Measurements from ENCODE around the gene EBP. TPM values are rescaled to one million over a fixed set of nuclear protein-coding genes. Genes with fewer than 3 reads are reported as not detected.

Gene EBP
- total and polyA plus RNA-seq, 2 of the 8 experiments (the other 6 are each of a cell fraction or from before 2014, with no cell fraction given), result 143 to 286 TPM

DNA sequence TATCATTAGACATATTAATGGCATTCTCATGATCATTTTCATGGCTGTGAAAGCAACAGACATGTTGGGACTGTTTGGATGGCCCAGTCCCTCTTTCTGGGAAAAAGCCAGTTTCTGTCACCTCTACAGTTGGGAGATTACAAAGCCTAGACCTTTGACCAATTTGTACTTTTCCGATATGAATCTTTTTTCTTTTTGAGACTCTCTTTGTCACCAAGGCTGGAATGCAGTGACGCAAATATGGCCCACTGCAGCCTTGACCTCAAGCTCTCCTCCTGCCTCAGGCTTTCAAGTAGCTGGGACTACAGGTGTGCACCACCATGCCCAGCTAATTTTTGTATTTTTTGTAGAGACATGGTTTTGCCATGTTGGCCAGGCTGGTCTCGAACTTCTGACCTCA lies 27.3 kb downstream of the EBP start:
- no peak overlapping the region for H2BK20ac ChIP-seq (ENCODE audit: low read length)
- H3K79me1 ChIP-seq (ENCODE audit: low read depth, low read length), result no peaks in the 10 kb centered on the region
- H4K91ac ChIP-seq (replicated peaks; ENCODE audit: insufficient read length, low read length), result no peak overlapping the region
- H2AFZ ChIP-seq (ENCODE audit: low read length), result no peak overlapping the region
- H4K5ac ChIP-seq (ENCODE audit: insufficient read length, low read depth, low read length), result no peak overlapping the region
- no peak overlapping the region for H2AK5ac ChIP-seq (ENCODE audit: low read depth, low read length)
- no peaks in the 10 kb centered on the region for H3K23me2 ChIP-seq (ENCODE audit: low read depth, low read length)
- H3K27ac ChIP-seq (ENCODE audit: low read depth, low read length), result no peak overlapping the region
- H2BK5ac ChIP-seq (ENCODE audit: low read depth, low read length), result no peak overlapping the region
- H2BK120ac ChIP-seq (replicated peaks; ENCODE audit: low read depth, low read length), result no peak overlapping the region
- H3K23ac ChIP-seq (ENCODE audit: insufficient read length), result no peak overlapping the region
- no peaks in the 10 kb centered on the region for H3K4me1 ChIP-seq (replicated peaks in 1 of 4; ENCODE audit: control insufficient read depth in 3 of 4, insufficient read depth in 4 of 4, low read length in 3 of 4)
- no peaks in the 10 kb centered on the region for H3K9me3 ChIP-seq (ENCODE audit: insufficient read depth in 2 of 2, low read depth in 1 of 2, low read length in 1 of 2)
- H3K4me2 ChIP-seq (ENCODE audit: insufficient read depth in 1 of 2, low read depth in 2 of 2, low read length in 2 of 2), result no peak overlapping the region
- no peak overlapping the region for H3K56ac ChIP-seq (replicated peaks; ENCODE audit: insufficient read length, low read depth, low read length)
- H3K79me2 ChIP-seq (ENCODE audit: control insufficient read depth in 1 of 2, insufficient read depth in 2 of 2, low read length in 2 of 2), result no peaks in the 10 kb centered on the region
- ChIA-PET POLR2A (ENCODE audit: partially characterized antibody) (no interaction called here), CTCF (ENCODE audit: partially characterized antibody) (no interaction called here)
- WGBS, 2 experiments (ENCODE audit: extremely low coverage in 1 of 2, insufficient coverage in 1 of 2, insufficient read length in 1 of 2, insufficient replicate concordance in 2 of 2, low coverage in 1 of 2, low lambda C conversion rate in 2 of 2, missing lambda C conversion rate in 1 of 2), result 94% methylated on average over 3 of the region's 3 CpGs; no CpG with 5 or more reads in 1 of the 2 experiments
- DNase-seq (ENCODE audit: low read depth in 1 of 2, low spot score in 2 of 2) (no peak), FAIRE-seq (no peak)
- no peak overlapping the region for H3K9ac ChIP-seq (replicated peaks in 1 of 4; ENCODE audit: extremely low read depth in 1 of 4, low read depth in 3 of 4, low read length in 3 of 4)
- no peak overlapping the region for H3K18ac ChIP-seq (ENCODE audit: extremely low read depth, low read length)
- H3K4me3 ChIP-seq (ENCODE audit: extremely low read depth in 1 of 4, insufficient read depth in 2 of 4, low read depth in 3 of 4, low read length in 4 of 4), result no peak overlapping the region
- H2BK12ac ChIP-seq (ENCODE audit: low read depth, low read length), result no peak overlapping the region
- no peak overlapping the region for H3K4ac ChIP-seq (replicated peaks; ENCODE audit: insufficient read length, low read depth, low read length)
- H3K27me3 ChIP-seq (replicated peaks in 1 of 4; ENCODE audit: control insufficient read depth in 3 of 4, extremely low read depth in 1 of 4, insufficient read depth in 3 of 4, low read length in 3 of 4), result no peaks in the 10 kb centered on the region
- H4K8ac ChIP-seq (ENCODE audit: extremely low read depth, insufficient read depth, low read length), result no peak overlapping the region
- H4K20me1 ChIP-seq (replicated peaks in 1 of 2; ENCODE audit: control insufficient read depth in 1 of 2, insufficient read depth in 2 of 2, low read length in 2 of 2), result no peaks in the 10 kb centered on the region
- H3K14ac ChIP-seq (ENCODE audit: insufficient read length), result no peak overlapping the region
- H3K36me3 ChIP-seq (ENCODE audit: control insufficient read depth in 2 of 4, insufficient read depth in 4 of 4, low read length in 3 of 4), result peaks cover 0 to 4% (median 1%) of the 10 kb centered on the region in 4 experiments; a peak in 2 of 8 replicates
- H2BK15ac ChIP-seq (ENCODE audit: low read length), result no peak overlapping the region
- no peak for TF ChIP-seq CHD2 (IDR thresholded peaks at IDR 0.05; ENCODE audit: low read length)
- TF ChIP-seq CEBPB (IDR thresholded peaks at IDR 0.05; ENCODE audit: low read depth, low read length), result no peak
- TF ChIP-seq, protein P1, sequence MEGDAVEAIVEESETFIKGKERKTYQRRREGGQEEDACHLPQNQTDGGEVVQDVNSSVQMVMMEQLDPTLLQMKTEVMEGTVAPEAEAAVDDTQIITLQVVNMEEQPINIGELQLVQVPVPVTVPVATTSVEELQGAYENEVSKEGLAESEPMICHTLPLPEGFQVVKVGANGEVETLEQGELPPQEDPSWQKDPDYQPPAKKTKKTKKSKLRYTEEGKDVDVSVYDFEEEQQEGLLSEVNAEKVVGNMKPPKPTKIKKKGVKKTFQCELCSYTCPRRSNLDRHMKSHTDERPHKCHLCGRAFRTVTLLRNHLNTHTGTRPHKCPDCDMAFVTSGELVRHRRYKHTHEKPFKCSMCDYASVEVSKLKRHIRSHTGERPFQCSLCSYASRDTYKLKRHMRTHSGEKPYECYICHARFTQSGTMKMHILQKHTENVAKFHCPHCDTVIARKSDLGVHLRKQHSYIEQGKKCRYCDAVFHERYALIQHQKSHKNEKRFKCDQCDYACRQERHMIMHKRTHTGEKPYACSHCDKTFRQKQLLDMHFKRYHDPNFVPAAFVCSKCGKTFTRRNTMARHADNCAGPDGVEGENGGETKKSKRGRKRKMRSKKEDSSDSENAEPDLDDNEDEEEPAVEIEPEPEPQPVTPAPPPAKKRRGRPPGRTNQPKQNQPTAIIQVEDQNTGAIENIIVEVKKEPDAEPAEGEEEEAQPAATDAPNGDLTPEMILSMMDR (IDR thresholded peaks at IDR 0.05; ENCODE audit: control extremely low read depth in 1 of 3, insufficient read depth in 1 of 3, low read depth in 1 of 3, low read length in 3 of 3), result no peak
- no peak for TF ChIP-seq KDM4A (IDR thresholded peaks at IDR 0.05; ENCODE audit: low read depth, low read length, severe bottlenecking)
- TF ChIP-seq HDAC6 (IDR thresholded peaks at IDR 0.05; ENCODE audit: low read depth, low read length), result no peak
- no peak for TF ChIP-seq BACH1 (IDR thresholded peaks at IDR 0.05; ENCODE audit: low read length)
- TF ChIP-seq, protein P2, sequence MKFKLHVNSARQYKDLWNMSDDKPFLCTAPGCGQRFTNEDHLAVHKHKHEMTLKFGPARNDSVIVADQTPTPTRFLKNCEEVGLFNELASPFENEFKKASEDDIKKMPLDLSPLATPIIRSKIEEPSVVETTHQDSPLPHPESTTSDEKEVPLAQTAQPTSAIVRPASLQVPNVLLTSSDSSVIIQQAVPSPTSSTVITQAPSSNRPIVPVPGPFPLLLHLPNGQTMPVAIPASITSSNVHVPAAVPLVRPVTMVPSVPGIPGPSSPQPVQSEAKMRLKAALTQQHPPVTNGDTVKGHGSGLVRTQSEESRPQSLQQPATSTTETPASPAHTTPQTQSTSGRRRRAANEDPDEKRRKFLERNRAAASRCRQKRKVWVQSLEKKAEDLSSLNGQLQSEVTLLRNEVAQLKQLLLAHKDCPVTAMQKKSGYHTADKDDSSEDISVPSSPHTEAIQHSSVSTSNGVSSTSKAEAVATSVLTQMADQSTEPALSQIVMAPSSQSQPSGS (IDR thresholded peaks at IDR 0.05; ENCODE audit: low read length), result no peak
- no peak for TF ChIP-seq RFX5 (IDR thresholded peaks at IDR 0.05; ENCODE audit: borderline replicate concordance, low read depth, low read length)
- TF ChIP-seq POU5F1 (IDR thresholded peaks at IDR 0.05; ENCODE audit: low read depth, low read length), result no peak
- no peak for TF ChIP-seq BCL11A (IDR thresholded peaks at IDR 0.05; ENCODE audit: low read depth in 2 of 2, low read length in 2 of 2)
